ES-I3 (cell line): Measurements from ENCODE around the gene SFTA2.
"Not testable (repeated sequence)": the region's sequence is repeated elsewhere in the genome, so short reads cannot be mapped to it uniquely, and the experiment has no call there.

Source experiments
- H3K36me3 ChIP-seq: 2 replicates; pipeline ENCODE4 v1.6.1; 2013; ENCODE audit warnings: mild to moderate bottlenecking, low read length, control low read depth, moderate library complexity; ENCODE audit not compliant: insufficient read depth
- H3K4me1 ChIP-seq: 2 replicates; pipeline ENCODE4 v1.6.1; 2013; ENCODE audit warnings: mild to moderate bottlenecking, control low read depth, low read length; ENCODE audit not compliant: insufficient read depth
- H3K9ac ChIP-seq: 2 replicates; pipeline ENCODE4 v1.6.1; 2013; ENCODE audit warnings: low read depth, mild to moderate bottlenecking, low read length, moderate library complexity
- H3K9me3 ChIP-seq: 2 replicates; pipeline ENCODE4 v1.6.1; 2013; ENCODE audit warnings: mild to moderate bottlenecking, low read length, moderate library complexity; ENCODE audit not compliant: control insufficient read depth, insufficient read depth

Gene SFTA2

GRCh38 chr6:30932665-30933365 is 845 bp upstream of the SFTA2 start:
- H3K9me3 ChIP-seq = peaks cover 8% of the 10 kb centered on the region
- no peaks in the 10 kb centered on the region for H3K36me3 ChIP-seq
- H3K4me1 ChIP-seq = peaks cover 5% of the 10 kb centered on the region; the same call in 1 of the 2 replicates
- no peak overlapping the region for H3K9ac ChIP-seq

- Histone ChIP-seq H3K9me3 (peaks cover 8% of the 10 kb centered on the region), H3K36me3 (peaks cover 4% of the 10 kb centered on the region), H3K9ac (no peak overlapping the region), H3K4me1 (no peaks in the 10 kb centered on the region)
Measured at GRCh38 chr6:30931272-30931671, 698 bp downstream of the SFTA2 start.

GRCh38 chr6:30930506-30930905 is 1.5 kb downstream of the SFTA2 start:
- Histone ChIP-seq H3K4me1 (no peaks in the 10 kb centered on the region), H3K9ac (no peak overlapping the region), H3K9me3 (peaks cover 8% of the 10 kb centered on the region), H3K36me3 (peaks cover 7% of the 10 kb centered on the region)

GRCh38 chr6:30928677-30929076 is 3.3 kb downstream of the SFTA2 start:
- Histone ChIP-seq H3K9me3 (peaks cover 8% of the 10 kb centered on the region), H3K4me1 (peaks cover under 1% of the 10 kb centered on the region; the same call in 1 of the 2 replicates), H3K36me3 (peaks cover 7% of the 10 kb centered on the region), H3K9ac (no peak overlapping the region)

GRCh38 chr6:30927080-30927479 is 4.9 kb downstream of the SFTA2 start:
- peaks cover 13% of the 10 kb centered on the region for H3K36me3 ChIP-seq
- not testable (repeated sequence) for H3K9me3 ChIP-seq

GRCh38 chr6:30926644-30927043 is 5.3 kb downstream of the SFTA2 start:
- Histone ChIP-seq H3K36me3 (peaks cover 13% of the 10 kb centered on the region), H3K4me1 (peaks cover 13% of the 10 kb centered on the region; the same call in 1 of the 2 replicates), H3K9me3 (peaks cover 8% of the 10 kb centered on the region), H3K9ac (no peak overlapping the region)

More at GRCh38 chr6:30927080-30927479, 4.9 kb downstream of the SFTA2 start:
- peaks cover 13% of the 10 kb centered on the region; the same call in 1 of the 2 replicates for H3K4me1 ChIP-seq
- not testable (repeated sequence) for H3K9ac ChIP-seq

GRCh38 chr6:30924040-30924627 is 7.8 kb downstream of the SFTA2 start:
- Histone ChIP-seq H3K4me1 (peaks cover 13% of the 10 kb centered on the region; the same call in 1 of the 2 replicates), H3K36me3 (peaks cover 13% of the 10 kb centered on the region)
- H3K9me3 ChIP-seq, H3K9ac ChIP-seq: not testable (repeated sequence)

- H3K9ac ChIP-seq = no peak overlapping the region
- H3K36me3 ChIP-seq = peaks cover 13% of the 10 kb centered on the region
- peaks cover 13% of the 10 kb centered on the region; the same call in 1 of the 2 replicates for H3K4me1 ChIP-seq
- H3K9me3 ChIP-seq = no peaks in the 10 kb centered on the region
Measured at GRCh38 chr6:30922447-30922852, 9.5 kb downstream of the SFTA2 start.

- Histone ChIP-seq H3K4me1 (peaks cover 12% of the 10 kb centered on the region; the same call in 1 of the 2 replicates), H3K9me3 (no peaks in the 10 kb centered on the region), H3K9ac (no peak overlapping the region), H3K36me3 (peaks cover 10% of the 10 kb centered on the region)
Measured at GRCh38 chr6:30918670-30919069, 13.3 kb downstream of the SFTA2 start.

GRCh38 chr6:30917487-30917886 is 14.5 kb downstream of the SFTA2 start:
- Histone ChIP-seq H3K9me3 (no peaks in the 10 kb centered on the region), H3K4me1 (peaks cover 2% of the 10 kb centered on the region; the same call in 1 of the 2 replicates), H3K36me3 (peaks cover 4% of the 10 kb centered on the region), H3K9ac (no peak overlapping the region)

- Histone ChIP-seq H3K9me3 (no peaks in the 10 kb centered on the region), H3K9ac (no peak overlapping the region), H3K4me1 (no peaks in the 10 kb centered on the region; the same call in 1 of the 2 replicates), H3K36me3 (peaks cover 6% of the 10 kb centered on the region)
Measured at GRCh38 chr6:30917041-30917440, 14.9 kb downstream of the SFTA2 start.

GRCh38 chr6:30915591-30915946 is 16.4 kb downstream of the SFTA2 start:
- no peaks in the 10 kb centered on the region for H3K9me3 ChIP-seq
- peaks cover 14% of the 10 kb centered on the region; the same call in 1 of the 2 replicates for H3K36me3 ChIP-seq
- H3K9ac ChIP-seq = no peak overlapping the region
- H3K4me1 ChIP-seq = no peaks in the 10 kb centered on the region; the same call in 1 of the 2 replicates

- Histone ChIP-seq H3K4me1 (no peaks in the 10 kb centered on the region; the same call in 1 of the 2 replicates), H3K9ac (peak overlapping the region; percentile 72), H3K36me3 (peaks cover 14% of the 10 kb centered on the region; the same call in 1 of the 2 replicates), H3K9me3 (no peaks in the 10 kb centered on the region)
Measured at GRCh38 chr6:30914854-30915590, 16.9 kb downstream of the SFTA2 start.

- no peaks in the 10 kb centered on the region; the same call in 1 of the 2 replicates for H3K4me1 ChIP-seq
- H3K36me3 ChIP-seq = peaks cover 14% of the 10 kb centered on the region; the same call in 1 of the 2 replicates
- H3K9me3 ChIP-seq = no peaks in the 10 kb centered on the region
- peak within 1 kb of the TSS; percentile 72 for H3K9ac ChIP-seq
Measured at GRCh38 chr6:30914076-30914853, 17.7 kb downstream of the SFTA2 start, which contains the start of gene VARS2. TSS of gene VARS2 (plus strand) at chr6:30914238. CDS start at chr6:30914837, 599 bp downstream.
